GM03348 (cell line): Measurements from ENCODE around the gene PDZRN3.

Experiments used
- DNase-seq: peaks from one replicate; pipeline ENCODE4 v3.0.0; 2012; ENCODE audit warnings: low spot score

The PDZRN3 gene

GRCh38 chr3:73624821-73625665, at the start of gene PDZRN3:
Gene PDZRN3, minus strand, starts transcription at chr3:73624941.
- DNase-seq, result peak; percentile 85

DNA sequence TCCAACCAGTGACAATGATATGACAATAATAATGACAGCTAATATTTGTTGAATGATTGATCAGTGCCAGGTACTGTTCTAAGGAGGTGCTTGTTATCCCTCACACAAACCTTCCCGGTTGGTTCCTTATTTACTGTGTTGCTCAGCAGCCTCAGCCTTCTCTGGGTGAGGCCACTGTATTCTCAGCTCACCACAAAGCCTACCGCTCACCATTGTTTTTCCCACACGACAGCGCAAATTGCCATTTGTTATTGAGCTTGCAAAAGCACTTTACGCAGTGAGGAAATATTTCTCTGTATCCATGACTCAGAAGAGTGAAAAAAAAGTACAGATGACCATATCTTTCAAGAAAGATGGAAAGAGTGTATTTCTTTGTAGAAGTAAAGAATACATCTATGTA, 49.5 kb upstream of the PDZRN3 start:
- no peak for DNase-seq

DNA sequence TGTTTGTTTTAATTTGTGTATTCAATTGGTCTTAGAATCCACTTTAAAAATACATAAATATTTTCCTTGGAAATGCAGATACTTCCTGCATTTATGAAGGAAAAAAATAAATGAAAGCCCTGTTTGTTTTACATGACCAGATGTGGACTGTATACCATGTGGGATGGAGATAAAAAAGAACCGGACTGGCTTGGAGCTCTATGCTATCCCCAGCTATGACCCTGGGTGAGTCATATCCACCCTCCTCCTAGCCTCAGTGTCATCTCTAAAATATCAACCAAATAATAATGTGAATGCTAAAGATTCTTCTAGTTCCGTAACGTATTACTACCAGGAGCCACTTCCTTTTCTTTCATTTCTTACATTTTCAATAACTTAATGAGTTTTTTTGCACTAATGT, 44.5 kb upstream of the PDZRN3 start:
- peak; percentile 59 for DNase-seq

DNA sequence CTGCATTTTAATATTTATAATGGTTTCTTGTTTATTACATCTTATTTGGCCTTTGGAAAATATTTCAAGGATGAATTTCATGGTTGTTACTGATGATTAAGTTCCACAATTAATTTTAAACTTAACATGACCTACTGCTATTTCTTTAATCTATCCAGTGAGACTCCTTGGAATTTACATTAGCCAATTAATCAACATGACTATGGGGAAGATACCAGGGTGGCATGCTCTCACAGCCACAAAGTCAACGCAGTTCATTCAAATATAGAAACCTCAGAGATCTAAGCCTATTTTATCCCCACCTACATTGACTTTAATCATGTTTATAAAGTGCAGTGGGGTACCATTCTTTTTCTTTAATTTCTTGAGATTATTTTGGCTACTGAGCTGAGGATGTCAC, 43.6 kb upstream of the PDZRN3 start:
- no peak for DNase-seq

- DNase-seq, result no peak
These were observed 43.1 kb upstream of the PDZRN3 start for GRCh38 chr3:73667889-73668288.

DNA sequence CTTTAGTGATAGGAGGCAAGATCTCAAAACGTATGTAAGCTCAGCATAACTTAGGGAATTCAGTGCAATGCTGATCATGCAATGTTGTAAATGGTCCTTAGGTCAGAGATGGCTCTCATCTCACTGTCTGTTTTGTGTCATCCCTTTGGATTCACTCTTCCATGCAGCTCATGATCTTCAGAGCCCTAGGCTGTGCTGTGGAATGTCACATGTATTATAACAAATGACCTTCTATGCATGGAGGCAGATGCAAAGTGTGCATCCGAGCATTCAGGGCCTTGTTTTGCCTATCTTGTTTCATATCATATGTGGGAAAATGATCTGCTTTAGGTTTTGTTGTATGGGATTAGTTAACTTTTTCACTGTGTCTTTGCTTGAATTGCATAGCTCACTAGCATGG, 40.5 kb upstream of the PDZRN3 start:
- no peak for DNase-seq

GRCh38 chr3:73664389-73664788, 39.6 kb upstream of the PDZRN3 start:
- no peak for DNase-seq

GRCh38 chr3:73663495-73663894, 38.8 kb upstream of the PDZRN3 start:
- DNase-seq, result no peak

GRCh38 chr3:73661265-73661664, 36.5 kb upstream of the PDZRN3 start:
- no peak for DNase-seq

DNA sequence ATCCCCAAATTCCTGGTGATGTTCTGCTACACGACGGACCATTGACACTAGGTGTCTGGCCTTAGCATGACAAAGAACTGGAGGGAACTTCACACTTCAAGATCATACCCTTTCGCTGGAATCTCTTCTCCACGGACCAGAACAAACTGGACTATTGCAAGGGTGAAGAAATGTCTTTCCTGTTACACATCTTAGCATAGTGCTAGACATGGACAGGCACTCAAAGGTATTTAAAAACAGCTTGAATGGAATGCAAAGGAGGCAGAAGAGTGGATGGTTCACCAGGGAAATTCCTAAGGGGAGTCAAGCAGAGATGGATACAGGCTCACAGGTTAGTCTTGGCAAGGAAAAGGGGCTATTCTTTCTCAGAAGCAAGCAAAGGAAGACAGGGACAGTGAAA, 33.5 kb upstream of the PDZRN3 start:
- no peak for DNase-seq

- no peak for DNase-seq
These were observed 32.4 kb upstream of the PDZRN3 start for GRCh38 chr3:73657186-73657585.

DNA sequence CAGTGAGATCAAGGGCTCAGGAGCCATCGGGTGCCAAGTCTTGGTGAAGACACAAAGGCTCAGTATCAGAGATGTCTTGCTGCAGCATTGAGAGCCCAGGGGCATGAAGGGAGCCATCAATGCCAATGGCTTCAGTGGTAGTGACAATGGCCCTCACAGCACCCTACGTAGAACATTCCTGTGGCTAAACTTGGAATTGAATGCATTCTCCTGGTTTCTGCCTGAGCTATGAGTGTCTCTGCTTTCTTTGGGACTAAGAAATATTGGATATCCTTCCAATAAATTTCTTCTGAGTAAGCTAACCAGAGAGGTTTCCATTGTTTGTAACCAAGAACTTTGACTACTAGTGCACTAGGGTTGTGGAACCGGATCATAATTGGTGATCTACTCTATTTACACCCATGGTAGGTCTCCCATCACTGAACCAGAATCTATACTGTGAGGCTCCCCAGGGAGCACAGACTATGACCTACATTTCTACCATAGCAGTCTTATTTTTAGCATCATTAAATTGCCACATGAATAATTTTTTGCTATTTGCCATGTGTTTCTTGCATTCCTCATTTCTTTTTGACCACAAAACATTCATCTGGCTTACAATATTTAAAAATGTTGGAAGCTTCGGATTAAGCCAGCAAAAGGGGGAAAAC, 31.6 kb upstream of the PDZRN3 start:
- DNase-seq, result peak; percentile 73

DNA sequence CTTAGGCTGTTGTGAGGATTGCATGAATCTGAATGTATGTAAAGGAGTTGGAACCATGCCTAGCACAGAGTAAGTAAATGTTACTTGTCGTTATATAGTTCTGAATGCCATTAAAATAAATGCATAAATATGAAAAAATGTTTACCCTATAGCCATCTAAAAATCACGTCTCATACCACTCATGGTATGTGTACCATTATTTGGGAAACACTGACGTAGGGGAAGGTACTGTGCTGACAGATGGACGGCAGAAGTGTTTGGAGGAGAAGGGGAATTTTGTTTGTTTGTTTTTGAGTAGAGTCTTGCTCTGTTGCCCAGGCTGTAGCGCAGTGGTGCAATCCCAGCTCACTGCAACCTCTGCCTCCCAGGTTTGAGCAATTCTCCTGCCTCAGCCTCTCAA, 30.5 kb upstream of the PDZRN3 start:
- DNase-seq, result no peak

GRCh38 chr3:73653877-73654276, 29.1 kb upstream of the PDZRN3 start:
- peak; percentile 21 for DNase-seq

- DNase-seq, result no peak
These were observed 28.6 kb upstream of the PDZRN3 start for GRCh38 chr3:73653351-73653750.

DNA sequence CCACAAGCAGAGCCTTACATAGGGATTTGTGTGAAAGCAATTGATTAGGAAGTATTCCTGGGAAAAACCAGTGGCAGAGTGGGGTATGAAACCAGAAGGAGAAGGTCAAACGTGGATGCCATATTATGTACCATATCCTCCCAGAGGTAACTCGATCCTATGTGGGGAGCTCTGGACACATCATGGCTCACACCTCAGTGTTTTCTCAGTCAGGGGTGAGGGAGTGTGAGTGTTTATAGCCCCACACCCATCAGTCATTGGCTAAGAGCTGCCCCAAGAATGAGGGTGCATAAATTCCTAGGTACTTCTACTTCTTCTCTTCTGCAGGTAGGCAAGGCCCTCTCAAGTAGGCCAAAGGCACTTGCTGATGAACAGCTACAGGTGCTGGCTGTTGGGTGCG, 28.2 kb upstream of the PDZRN3 start:
- DNase-seq, result no peak

GRCh38 chr3:73637042-73637441, 12.3 kb upstream of the PDZRN3 start:
- DNase-seq, result peak; percentile 12

- no peak for DNase-seq
These were observed 10.5 kb upstream of the PDZRN3 start for GRCh38 chr3:73635254-73635653.

GRCh38 chr3:73633916-73634344, 9.2 kb upstream of the PDZRN3 start:
- DNase-seq, result no peak

GRCh38 chr3:73633453-73633852, 8.7 kb upstream of the PDZRN3 start:
- no peak for DNase-seq

DNA sequence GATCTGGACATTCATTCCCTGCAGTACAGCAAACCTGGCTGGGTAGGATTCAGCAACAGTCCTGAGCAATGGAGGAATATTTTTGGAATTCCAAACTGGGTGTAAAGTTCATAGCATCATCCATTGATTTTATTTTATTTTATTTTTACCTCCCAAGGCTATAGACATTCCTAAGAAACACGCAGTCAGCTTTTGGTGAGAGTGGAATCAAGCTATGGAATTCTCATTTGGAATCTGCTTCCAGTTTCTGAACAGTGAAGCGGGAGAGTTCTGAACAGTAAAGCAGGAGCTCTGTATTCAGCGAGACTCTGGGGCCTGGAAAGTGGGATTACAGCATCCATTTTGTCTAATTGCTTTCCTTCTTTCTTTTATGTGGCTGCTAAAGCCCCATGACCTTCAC, 1.4 kb upstream of the PDZRN3 start:
- no peak for DNase-seq

DNA sequence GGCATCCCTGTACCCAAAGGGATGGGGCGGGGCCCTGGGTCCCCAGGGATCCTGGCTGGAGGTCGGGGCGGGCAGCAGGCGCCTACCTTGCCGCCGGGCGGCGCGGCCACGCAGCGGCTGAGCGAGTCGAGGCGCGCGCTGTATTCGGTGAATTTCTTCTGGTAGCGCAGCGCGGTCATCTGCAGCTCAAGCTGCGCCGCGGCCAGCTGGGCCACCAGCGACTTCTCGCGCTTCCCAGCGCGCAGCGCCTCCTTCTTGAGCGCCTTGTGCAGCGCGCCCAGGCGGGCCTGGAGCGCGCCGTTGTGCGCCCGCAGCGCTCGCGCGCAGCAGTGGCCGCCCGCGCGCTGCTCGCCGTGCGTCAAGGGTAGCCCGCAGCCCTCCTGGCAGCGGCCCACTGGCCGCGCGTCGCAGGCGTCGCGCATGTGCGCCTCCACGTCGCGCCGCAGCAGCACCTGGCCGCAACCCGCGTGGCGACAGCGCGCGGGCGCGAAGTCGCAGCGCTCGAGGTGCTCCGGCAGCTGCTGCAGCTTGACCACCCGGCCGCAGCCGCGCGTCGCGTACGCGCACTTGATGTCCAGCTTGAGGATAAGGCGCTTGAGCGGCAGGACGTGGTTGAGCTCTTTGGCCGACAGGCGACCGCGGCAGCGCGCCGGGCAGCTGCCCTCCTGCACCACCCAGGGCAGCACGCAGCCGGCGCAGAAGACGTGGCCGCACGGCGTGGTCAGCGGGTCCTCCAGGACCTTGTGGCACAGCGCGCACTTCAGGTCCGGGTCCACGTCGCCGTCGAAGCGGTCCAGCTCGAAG, 522 bp downstream of the PDZRN3 start:
- DNase-seq, result peak; percentile 67

DNA sequence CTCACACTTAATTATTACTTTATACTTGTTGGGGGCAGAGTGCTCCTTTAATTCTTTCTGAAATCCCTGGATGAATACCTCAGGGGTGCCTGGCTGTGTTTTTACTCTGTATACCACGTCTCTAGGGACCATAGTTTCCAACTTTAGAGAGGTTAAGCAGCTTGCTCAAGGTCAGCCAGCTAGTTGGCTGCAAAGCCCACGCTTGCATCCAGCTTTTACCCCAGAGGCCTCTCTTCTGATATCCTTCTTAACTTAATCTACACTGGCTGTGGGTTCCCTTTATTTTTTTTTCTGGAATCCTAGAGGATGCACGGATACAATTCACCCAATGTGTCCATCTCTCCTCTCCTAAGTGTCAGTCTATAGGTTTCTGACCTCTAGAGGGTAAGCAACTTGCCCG, 1.4 kb downstream of the PDZRN3 start:
- peak; percentile 12 for DNase-seq
